HepG2 (cell line): ENCODE data around the gene PTAFR.

Source experiments
- BHLHE40 ChIP-seq: IDR thresholded peaks from 2 replicates; pipeline ENCODE4 v1.6.1; 2011; ENCODE audit warnings: low read length, improper control_type of control experiment
- CBX1 ChIP-seq: IDR thresholded peaks from one replicate; pipeline ENCODE4 v1.6.1; 2016; ENCODE audit warnings: antibody characterized with exemption, low read depth
- CTCF ChIP-seq: sonication (generic); formaldehyde crosslinking; IDR thresholded peaks from 2 replicates; pipeline ENCODE4 v1.5.0; 2020; ENCODE audit warnings: mild to moderate bottlenecking, missing genetic modification reagents, moderate library complexity
- MAFK ChIP-seq, 2 experiments: IDR thresholded peaks in 1 of 2; conservative IDR thresholded peaks in 1 of 2; 2 replicates each; pipeline ENCODE4 v1.6.1; 2011; ENCODE audit warnings: improper control_type of control experiment in 2 of 2, low read length in 2 of 2
- MXI1 ChIP-seq: IDR thresholded peaks from 3 replicates; pipeline ENCODE4 v1.6.1; 2012; ENCODE audit warnings: low read depth, low read length, inconsistent platforms, borderline replicate concordance
- POLR2AphosphoS5 ChIP-seq: IDR thresholded peaks from 2 replicates; pipeline ENCODE4 v1.6.1; 2012; ENCODE audit warnings: low read depth, low read length
- RAD21 ChIP-seq: fragments of 450-650 bp; formaldehyde crosslinking; IDR thresholded peaks from 2 replicates; pipeline ENCODE4 v1.5.0; 2020; ENCODE audit warnings: mild to moderate bottlenecking
- RBM39 ChIP-seq: fragments of 200-400 bp; formaldehyde crosslinking; IDR thresholded peaks from one replicate; pipeline ENCODE4 v1.6.1; 2018; ENCODE audit warnings: antibody characterized with exemption, mild to moderate bottlenecking, low read depth, low read length; ENCODE audit not compliant: poor library complexity, severe bottlenecking
- SIN3A ChIP-seq: IDR thresholded peaks from 2 replicates; pipeline ENCODE4 v1.6.1; 2011; ENCODE audit warnings: low read depth, mild to moderate bottlenecking, control low read depth, low read length, borderline replicate concordance
- ZBTB44 ChIP-seq: sonication (generic); formaldehyde crosslinking; IDR thresholded peaks from 2 replicates; pipeline ENCODE4 v1.4.0; 2020; ENCODE audit warnings: missing genetic modification reagents
- ZEB1 ChIP-seq: IDR thresholded peaks from 2 replicates; pipeline ENCODE4 v1.6.1; 2012; ENCODE audit warnings: mild to moderate bottlenecking, low read depth, inconsistent platforms; ENCODE audit not compliant: insufficient replicate concordance
- ZFP36 ChIP-seq: fragments of 150-350 bp; IDR thresholded peaks from 2 replicates; pipeline ENCODE4 v1.6.1; 2018; ENCODE audit warnings: borderline replicate concordance, low read length, low read depth; ENCODE audit not compliant: partially characterized antibody
- ZNF558 ChIP-seq: sonication (generic); formaldehyde crosslinking; IDR thresholded peaks from 2 replicates; pipeline ENCODE4 v1.9.0; 2022; ENCODE audit warnings: mild to moderate bottlenecking, missing genetic modification reagents, borderline replicate concordance
- ZNF660 ChIP-seq: sonication (generic); formaldehyde crosslinking; IDR thresholded peaks from 2 replicates; pipeline ENCODE4 v1.5.1; 2020; ENCODE audit warnings: mild to moderate bottlenecking, low read depth, missing genetic modification reagents, borderline replicate concordance

- TF ChIP-seq ZFP36 = no peak
- no peak for TF ChIP-seq CTCF (CRISPR knock-in tag)
- TF ChIP-seq ZEB1 = no peak
- TF ChIP-seq BHLHE40 = no peak
- TF ChIP-seq POLR2AphosphoS5 = no peak
- TF ChIP-seq RAD21 = no peak
- TF ChIP-seq MAFK (conservative IDR thresholded peaks at IDR 0.05 in 1 of 2, IDR thresholded peaks at IDR 0.05 in 1 of 2; ENCODE audit: low read length in 2 of 2) = no peak
- TF ChIP-seq ZBTB44 = no peak
- no peak for TF ChIP-seq MXI1
- TF ChIP-seq SIN3A = no peak
- no peak for TF ChIP-seq CBX1
- no peak for TF ChIP-seq ZNF660
- TF ChIP-seq RBM39 = no peak
- no peak for TF ChIP-seq ZNF558 (CRISPR knock-in tag)
Measured at GRCh38 chr1:28147264-28148094, 29.0 kb downstream of the PTAFR start.
